Activated CD4-positive, alpha-beta T cell treated with anti-CD3 and anti-CD28 coated beads, Interleukin-2, Interleukin-6, amounts not matched to agents 100 ng/mL and 50 ng/mL, durations not matched to agents 16 hours and 8 hours (primary cell): ENCODE results near the gene ZNF292.
"Not testable (repeated sequence)": the region's sequence is repeated elsewhere in the genome, so short reads cannot be mapped to it uniquely, and the experiment has no call there.

Source experiments
- DNase-seq: peaks from one replicate; pipeline ENCODE4 v3.0.0-alpha.2; 2020

The ZNF292 gene

GRCh38 chr6:87154993-87155841, at the start of gene ZNF292:
Gene ZNF292 (plus strand): TSS chr6:87155565. CDS start chr6:87155592, 27 bp downstream.
- DNase-seq: peak; percentile 99

GRCh38 chr6:87105823-87106222, 49.5 kb upstream of the ZNF292 start:
- no peak for DNase-seq

GRCh38 chr6:87110636-87111035, 44.7 kb upstream of the ZNF292 start:
- DNase-seq: no peak

- peak; percentile 35 for DNase-seq
Measured at GRCh38 chr6:87115402-87116135, 39.8 kb upstream of the ZNF292 start.

- DNase-seq: no peak
Measured at GRCh38 chr6:87116922-87117321, 38.4 kb upstream of the ZNF292 start.

- DNase-seq: no peak
Measured at GRCh38 chr6:87118054-87118453, 37.3 kb upstream of the ZNF292 start.

- no peak for DNase-seq
Measured at GRCh38 chr6:87122477-87122876, 32.9 kb upstream of the ZNF292 start.

GRCh38 chr6:87124074-87124473, 31.3 kb upstream of the ZNF292 start:
- DNase-seq: no peak

GRCh38 chr6:87126501-87126900, 28.9 kb upstream of the ZNF292 start:
- no peak for DNase-seq

- DNase-seq: no peak
Measured at GRCh38 chr6:87127737-87128136, 27.6 kb upstream of the ZNF292 start.

GRCh38 chr6:87136963-87137362, 18.4 kb upstream of the ZNF292 start:
- DNase-seq: no peak

GRCh38 chr6:87139236-87139635, 16.1 kb upstream of the ZNF292 start:
- peak; percentile 71 for DNase-seq

- not testable (repeated sequence) for DNase-seq
Measured at GRCh38 chr6:87139927-87140326, 15.4 kb upstream of the ZNF292 start.

GRCh38 chr6:87146363-87146762, 9.0 kb upstream of the ZNF292 start:
- peak; percentile 34 for DNase-seq

- DNase-seq: no peak
Measured at GRCh38 chr6:87150406-87150805, 5.0 kb upstream of the ZNF292 start.

GRCh38 chr6:87151471-87151780, 3.9 kb upstream of the ZNF292 start:
- DNase-seq: no peak

- peak; percentile 82 for DNase-seq
Measured at GRCh38 chr6:87151781-87152525, 3.4 kb upstream of the ZNF292 start.

- DNase-seq: no peak
Measured at GRCh38 chr6:87152526-87152955, 2.8 kb upstream of the ZNF292 start.

- no peak for DNase-seq
Measured at GRCh38 chr6:87154641-87154992, 748 bp upstream of the ZNF292 start.

- DNase-seq: peak; percentile 60
Measured at GRCh38 chr6:87155842-87156815, 764 bp downstream of the ZNF292 start.

- DNase-seq: not testable (repeated sequence)
Measured at GRCh38 chr6:87157596-87157995, 2.2 kb downstream of the ZNF292 start.

- no peak for DNase-seq
Measured at GRCh38 chr6:87161299-87161698, 5.9 kb downstream of the ZNF292 start.
